KOPT-K1 (cell line): ENCODE measurements around the gene LAYN.

Experiments used
- H3K27ac ChIP-seq: fragments of 200-600 bp; sonication (generic); 2 replicates; pipeline ENCODE4 v1.5.1; 2016; ENCODE audit warnings: antibody characterized with exemption, mild to moderate bottlenecking, low read depth, low read length; ENCODE audit not compliant: poor library complexity, severe bottlenecking
- H3K36me3 ChIP-seq: fragments of 200-600 bp; sonication (generic); 2 replicates; pipeline ENCODE4 v1.5.1; 2017; ENCODE audit warnings: antibody characterized with exemption, mild to moderate bottlenecking, low read length, moderate library complexity; ENCODE audit not compliant: insufficient read depth
- H3K9me3 ChIP-seq: fragments of 200-600 bp; sonication (generic); 2 replicates; pipeline ENCODE4 v1.5.1; 2017; ENCODE audit warnings: antibody characterized with exemption, low read length, mild to moderate bottlenecking; ENCODE audit not compliant: insufficient read depth, poor library complexity, severe bottlenecking

LAYN gene

DNA sequence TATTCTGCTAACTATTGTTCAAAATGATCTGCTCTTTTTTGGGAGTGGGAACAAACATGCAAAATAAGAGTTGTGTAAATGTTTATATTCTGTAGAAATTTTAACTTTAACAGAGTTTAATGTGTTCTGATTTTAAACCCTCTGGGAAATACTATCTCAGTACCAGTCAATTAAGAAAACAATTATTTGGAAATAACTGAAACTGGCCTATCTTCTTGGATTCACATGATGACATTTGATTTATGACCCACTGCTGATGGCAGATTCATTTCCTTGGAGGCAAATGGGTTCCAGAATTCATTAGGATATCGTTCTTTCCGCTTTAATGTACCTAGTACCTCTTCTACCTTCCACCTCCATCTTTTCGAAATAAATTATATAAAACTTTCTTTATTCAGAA is 67.2 kb downstream of the LAYN start:
- Histone ChIP-seq H3K9me3 (no peaks in the 10 kb centered on the region), H3K36me3 (no peaks in the 10 kb centered on the region), H3K27ac (no peak overlapping the region)
